Measurements from ENCODE around the gene LRP5.

GRCh38 chr11:68418648-68419047 is 106.3 kb downstream of the LRP5 start:
- TF ChIP-seq, protein P1, sequence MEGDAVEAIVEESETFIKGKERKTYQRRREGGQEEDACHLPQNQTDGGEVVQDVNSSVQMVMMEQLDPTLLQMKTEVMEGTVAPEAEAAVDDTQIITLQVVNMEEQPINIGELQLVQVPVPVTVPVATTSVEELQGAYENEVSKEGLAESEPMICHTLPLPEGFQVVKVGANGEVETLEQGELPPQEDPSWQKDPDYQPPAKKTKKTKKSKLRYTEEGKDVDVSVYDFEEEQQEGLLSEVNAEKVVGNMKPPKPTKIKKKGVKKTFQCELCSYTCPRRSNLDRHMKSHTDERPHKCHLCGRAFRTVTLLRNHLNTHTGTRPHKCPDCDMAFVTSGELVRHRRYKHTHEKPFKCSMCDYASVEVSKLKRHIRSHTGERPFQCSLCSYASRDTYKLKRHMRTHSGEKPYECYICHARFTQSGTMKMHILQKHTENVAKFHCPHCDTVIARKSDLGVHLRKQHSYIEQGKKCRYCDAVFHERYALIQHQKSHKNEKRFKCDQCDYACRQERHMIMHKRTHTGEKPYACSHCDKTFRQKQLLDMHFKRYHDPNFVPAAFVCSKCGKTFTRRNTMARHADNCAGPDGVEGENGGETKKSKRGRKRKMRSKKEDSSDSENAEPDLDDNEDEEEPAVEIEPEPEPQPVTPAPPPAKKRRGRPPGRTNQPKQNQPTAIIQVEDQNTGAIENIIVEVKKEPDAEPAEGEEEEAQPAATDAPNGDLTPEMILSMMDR (IDR thresholded peaks at IDR 0.05), result no peak
- TF ChIP-seq GABPB1 (CRISPR knock-in tag; IDR thresholded peaks at IDR 0.05), result no peak
- TF ChIP-seq TP53 (CRISPR knock-in tag; IDR thresholded peaks at IDR 0.05), result no peak
- TF ChIP-seq MXD4 (CRISPR knock-in tag; IDR thresholded peaks at IDR 0.05; ENCODE audit: borderline replicate concordance), result no peak

Measured in WTC11 (cell line).